NT2/D1 (cell line): Measurements from ENCODE around the gene FOXO3B.
"Not testable (repeated sequence)": the region's sequence is repeated elsewhere in the genome, so short reads cannot be mapped to it uniquely, and the experiment has no call there.

ENCODE experiments used
- YY1 ChIP-seq: IDR thresholded peaks from 2 replicates; pipeline ENCODE4 v1.6.1; 2011; ENCODE audit not compliant: insufficient read length, insufficient read depth
- ZNF274 ChIP-seq: IDR thresholded peaks from 2 replicates; pipeline ENCODE4 v1.6.1; 2011; ENCODE audit warnings: mild to moderate bottlenecking, low read depth, low read length

- not testable (repeated sequence) for TF ChIP-seq YY1, ZNF274
These were observed 41.4 kb upstream of the FOXO3B start for GRCh38 chr17:18723509-18723908.
